ENCODE data around the gene RANBP17.
"Not testable (repeated sequence)": the region's sequence is repeated elsewhere in the genome, so short reads cannot be mapped to it uniquely, and the experiment has no call there.

Gene RANBP17

GRCh38 chr5:170945275-170945674 is 83.5 kb downstream of the RANBP17 start:
- DNase-seq (ENCODE audit: low read depth), result no peak

DNA sequence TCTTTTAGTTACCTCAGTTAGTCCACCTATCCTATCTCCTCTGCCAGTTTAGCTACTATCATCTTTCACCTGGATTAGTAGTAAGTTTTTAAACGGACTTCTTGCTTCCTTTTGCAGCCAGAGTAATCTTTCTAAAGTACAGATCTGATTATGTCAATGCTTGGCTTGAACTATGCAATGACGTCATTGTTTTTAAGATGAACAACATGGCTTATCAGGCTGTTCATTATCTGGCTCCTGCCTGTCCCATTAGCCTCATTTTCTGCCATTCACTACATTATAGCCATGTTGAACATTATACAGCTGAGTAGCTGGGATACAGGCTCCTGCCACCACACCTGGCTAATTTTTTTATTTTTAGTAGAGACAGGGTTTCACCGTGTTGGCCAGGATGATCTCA is 98.7 kb downstream of the RANBP17 start:
- no peak for DNase-seq (ENCODE audit: low read depth)

DNA sequence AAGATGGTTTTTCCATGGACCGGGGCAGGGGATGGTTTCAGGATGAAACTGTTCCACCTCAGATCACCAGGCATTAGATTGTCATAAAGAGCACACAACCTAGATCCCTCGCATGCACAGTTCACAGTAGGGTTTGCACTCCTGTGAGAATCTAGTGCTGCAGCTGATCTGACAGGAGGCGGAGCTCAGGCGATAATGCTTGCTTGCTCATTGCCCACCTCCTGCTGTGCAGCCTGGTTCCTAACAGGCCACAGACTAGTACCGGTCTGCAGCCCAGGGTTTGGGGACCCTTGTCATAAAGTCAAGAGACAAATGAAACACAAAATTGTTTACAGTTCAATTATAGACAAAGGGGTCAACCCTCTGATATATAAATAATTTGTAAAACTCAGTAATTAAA is 101.7 kb downstream of the RANBP17 start:
- DNase-seq (ENCODE audit: low read depth), result no peak

GRCh38 chr5:170974461-170974860 is 112.6 kb downstream of the RANBP17 start:
- no peak for DNase-seq (ENCODE audit: low read depth)

DNA sequence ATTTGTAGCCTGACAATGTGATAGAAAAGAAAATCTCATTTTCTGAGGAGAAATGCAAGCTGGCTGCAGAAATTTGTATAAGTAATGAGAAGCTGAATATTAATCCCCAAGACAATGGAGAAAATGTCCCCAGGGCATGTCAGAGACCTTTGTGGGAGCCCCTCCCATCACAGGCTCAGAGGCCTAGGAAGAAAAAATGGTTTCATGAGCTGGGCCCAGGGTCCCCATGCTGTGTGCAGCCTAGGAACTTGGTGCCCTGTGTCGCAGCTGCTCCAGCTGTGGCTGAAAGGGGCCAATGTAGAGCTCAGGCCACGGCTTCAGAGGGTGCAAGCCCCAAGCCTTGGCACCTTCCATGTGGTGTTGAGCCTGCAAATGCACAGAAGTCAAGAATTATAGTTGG is 118.4 kb downstream of the RANBP17 start:
- not testable (repeated sequence) for DNase-seq (ENCODE audit: low read depth)

- no peak for DNase-seq (ENCODE audit: low read depth)
These were observed 123.7 kb downstream of the RANBP17 start for GRCh38 chr5:170985486-170985885.

DNA sequence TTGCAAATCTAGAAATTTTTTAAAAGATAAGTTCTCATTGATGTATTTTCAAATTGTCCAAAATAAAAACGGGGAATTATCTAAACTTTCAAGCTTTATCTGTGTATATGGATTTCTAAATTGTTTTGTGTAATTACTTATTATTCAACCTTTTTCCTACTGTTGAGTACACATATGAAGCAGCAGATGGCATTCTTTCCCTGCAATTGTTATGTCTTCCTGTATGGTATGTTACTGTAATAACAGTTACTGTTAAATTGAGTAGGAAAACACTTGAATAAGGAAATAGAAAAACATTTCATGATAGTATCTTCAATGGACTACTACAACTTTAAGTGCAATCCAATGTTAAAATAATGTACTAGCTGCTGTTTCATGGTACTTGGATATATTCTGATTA is 124.8 kb downstream of the RANBP17 start:
- no peak for DNase-seq (ENCODE audit: low read depth)

DNA sequence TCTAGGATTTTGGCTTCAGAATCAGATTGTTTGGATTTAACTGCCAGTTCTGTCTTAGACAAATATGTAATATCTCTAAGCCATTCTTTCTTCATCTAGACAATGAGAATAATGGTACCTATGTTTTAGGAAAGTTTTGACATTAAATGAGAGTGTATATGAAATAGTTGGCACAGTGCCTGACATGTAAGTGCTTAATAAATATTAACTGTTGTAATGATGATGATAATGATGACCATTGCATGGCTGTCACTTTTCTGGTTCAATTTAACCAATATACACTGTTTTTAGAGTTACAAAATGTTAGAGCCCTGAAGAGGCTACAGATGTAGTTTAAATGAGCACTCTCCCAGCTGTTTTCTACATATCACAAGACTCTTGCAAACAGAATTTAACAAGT is 131.7 kb downstream of the RANBP17 start:
- no peak for DNase-seq (ENCODE audit: low read depth)

- DNase-seq (ENCODE audit: low read depth), result no peak
These were observed 148.3 kb downstream of the RANBP17 start for GRCh38 chr5:171010086-171010485.

GRCh38 chr5:171010816-171011215 is 149.0 kb downstream of the RANBP17 start:
- no peak for DNase-seq (ENCODE audit: low read depth)

DNA sequence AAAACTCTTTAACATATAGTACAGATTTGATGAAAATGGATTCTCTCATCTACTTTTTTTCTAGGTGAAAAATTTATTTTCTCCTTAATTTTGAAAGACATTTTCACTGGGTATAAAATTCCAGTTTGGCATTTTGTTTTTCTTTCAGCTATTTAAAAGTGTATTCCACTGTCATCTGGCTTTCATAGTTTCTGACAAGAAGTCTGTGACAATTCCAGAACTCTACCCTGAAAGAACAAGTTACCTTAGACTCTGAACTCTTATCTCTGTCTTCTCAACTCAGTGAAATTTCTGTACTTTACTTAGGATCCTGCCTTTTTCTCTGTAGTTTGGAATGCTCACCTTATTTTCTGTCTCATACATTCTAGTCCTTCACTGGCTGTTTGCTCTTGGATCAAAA is 161.7 kb downstream of the RANBP17 start:
- DNase-seq (ENCODE audit: low read depth), result no peak

DNA sequence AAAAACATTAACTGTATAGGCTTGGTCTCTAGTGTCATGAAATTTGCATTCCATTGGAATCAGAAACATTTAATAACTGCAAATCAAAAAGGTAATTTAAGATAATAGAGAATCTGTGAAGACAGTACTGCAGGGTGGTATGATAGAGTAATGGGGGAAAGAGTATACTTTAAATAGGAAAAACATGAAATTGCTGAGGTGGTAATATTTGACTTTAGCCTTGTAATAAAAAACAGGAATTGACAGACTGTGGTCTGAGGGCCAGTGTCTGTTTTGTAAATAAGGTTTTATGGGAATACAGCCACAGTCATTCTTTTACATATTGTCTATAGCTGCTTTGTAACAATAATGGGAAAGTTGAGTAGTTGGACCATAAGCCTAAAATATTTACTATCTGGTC is 162.3 kb downstream of the RANBP17 start:
- no peak for DNase-seq (ENCODE audit: low read depth)

DNA sequence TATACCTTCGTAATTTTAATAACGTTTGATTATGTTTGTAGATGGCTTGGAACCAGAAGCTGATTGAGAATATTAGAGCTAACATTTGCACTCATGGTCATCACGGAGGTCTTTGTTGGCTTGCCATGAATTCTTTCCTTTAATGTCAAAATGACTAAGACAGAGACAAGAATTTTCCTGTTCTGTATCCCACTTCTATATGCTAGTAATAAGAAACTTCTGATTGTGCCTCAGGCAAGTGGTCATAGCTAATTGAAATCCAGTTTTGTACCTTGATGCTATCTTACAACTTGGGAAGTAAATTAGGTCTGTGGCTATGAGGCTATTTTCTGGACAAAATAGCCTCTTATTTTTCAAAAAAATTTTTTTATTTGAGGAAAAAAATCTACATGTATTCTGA is 167.6 kb downstream of the RANBP17 start:
- DNase-seq (ENCODE audit: low read depth), result no peak

DNA sequence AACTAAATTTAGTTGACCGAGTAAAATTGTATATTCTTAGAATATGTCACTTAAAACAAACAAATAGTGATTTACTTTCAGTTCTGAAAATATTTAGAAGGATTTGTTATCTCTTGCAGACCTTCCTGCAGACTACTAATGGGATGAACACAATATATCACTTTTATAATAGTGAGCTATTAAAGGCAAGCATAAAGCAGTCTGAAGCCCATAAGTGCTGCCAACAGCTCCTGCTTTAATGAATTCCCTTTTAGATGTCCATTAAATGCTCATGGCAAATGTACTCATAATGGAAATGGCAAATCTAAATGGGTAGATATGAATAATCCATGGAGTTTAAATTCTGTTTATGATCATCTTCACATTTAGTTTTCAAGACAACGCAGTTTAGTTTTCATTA is 170.2 kb downstream of the RANBP17 start:
- no peak for DNase-seq (ENCODE audit: low read depth)

DNA sequence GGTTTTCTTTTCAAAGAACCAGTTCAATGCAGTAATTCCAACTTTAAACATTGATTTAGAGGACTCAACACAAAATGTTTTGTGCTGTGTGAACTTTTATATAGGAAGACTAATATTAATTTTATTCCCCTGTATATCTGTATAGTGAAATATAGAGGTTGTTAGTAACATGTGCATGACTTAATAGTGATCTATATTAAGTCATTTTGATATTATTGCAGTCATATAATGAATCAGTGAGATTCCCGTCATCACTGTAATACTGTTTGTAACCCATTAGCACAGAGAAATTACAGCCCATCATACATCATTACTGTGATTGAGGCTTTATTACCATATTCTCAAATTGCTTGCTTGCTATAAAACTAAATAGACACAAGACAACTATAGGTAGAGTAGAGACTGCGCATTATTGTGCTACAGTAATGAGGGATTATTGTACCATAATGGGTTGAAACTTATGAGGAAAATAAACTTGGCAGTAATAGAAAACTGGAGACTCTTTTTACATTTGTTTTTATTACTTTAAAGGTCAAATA is 170.7 kb downstream of the RANBP17 start:
- no peak for DNase-seq (ENCODE audit: low read depth)

DNA sequence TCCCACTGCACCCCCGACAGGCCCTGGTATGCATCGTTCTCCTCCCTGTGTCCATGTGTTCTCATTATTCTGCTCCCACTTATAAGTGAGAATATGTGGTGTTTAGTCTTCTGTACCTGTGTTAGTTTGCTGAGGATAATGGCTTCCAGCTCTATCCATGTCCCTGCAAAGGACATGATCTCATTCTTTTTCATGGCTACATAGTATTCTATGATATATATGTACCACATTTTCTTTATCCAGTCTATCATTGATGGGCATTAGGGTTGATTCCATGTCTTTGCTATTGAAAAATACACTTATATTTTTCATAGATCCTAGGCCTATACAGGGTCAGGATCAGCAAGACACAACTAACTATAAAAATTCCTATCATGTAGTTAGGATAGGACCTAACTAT is 180.1 kb downstream of the RANBP17 start:
- not testable (repeated sequence) for DNase-seq (ENCODE audit: low read depth)

DNA sequence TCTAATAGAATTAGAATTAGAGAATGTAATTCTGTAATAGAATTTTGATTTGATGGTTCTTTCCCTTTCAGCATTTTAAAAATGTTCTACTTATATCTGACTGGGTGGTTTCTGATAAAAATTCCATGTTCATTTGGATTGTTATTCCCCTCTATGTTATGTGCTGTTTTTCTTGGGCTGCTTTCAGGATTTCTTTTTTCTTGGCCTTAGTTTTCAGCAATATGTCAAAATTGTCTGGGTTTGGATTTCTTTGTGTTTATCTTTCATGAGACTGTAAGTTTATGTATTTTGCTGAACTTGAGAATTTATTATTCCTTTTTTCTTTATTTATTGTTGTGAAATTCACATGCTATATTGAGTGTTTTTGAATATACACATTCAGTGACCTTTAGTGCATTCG is 189.1 kb downstream of the RANBP17 start:
- no peak for DNase-seq (ENCODE audit: low read depth)

DNA sequence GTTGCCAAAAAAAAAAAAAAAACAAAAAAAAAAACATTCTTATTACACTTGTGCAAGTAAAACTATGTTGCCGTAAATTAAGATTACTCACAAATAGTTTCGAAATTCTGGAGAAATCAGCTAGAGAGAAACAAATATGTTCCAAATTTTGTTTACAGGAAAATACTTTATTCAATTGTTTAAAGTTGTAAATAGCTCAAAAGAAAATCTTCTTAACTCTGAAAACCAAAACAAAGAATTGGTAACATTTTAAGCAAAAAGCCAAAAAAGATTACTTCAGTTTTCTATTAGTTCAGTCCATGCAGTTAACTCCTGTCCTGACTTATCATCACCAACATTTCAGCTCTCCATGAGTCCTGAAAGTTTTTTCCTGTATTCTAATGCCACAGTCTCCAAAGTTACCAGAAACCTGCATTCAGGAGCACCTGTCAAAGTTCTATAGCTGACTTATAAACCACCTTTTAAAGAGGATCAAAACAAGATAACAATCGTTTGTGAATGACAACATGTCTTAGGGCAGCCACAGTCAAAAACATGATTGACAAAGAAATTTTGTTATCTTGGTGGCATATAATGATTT is 194.1 kb downstream of the RANBP17 start:
- no peak for DNase-seq (ENCODE audit: low read depth)

DNA sequence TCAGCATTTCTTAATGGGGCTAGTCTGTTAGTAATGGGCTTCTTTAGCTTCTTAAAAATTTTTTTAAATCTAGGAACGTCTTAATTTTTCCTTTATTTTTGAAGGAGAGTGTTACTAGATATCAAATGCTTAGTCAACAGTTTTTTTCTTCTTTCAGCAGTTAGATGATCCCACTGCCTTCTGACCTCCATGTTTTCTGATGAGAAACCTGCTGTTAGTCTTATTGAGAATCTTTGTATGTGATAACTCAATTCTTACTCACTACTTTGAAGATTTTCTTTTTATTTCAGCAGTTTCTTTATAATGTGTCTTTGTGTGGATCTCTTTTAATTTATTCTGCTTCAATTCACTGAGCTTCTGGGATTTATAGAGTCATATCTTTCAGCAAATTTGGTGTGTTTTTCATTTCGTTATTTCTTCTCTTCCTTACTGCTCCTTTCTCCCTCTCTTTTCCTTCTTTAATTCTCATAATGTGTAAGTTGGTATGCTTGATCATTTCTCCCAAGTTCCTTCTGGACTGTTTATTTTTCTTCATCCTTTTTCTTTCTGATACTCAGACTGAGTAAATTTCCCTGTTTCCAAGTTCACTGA is 205.8 kb downstream of the RANBP17 start:
- no peak for DNase-seq (ENCODE audit: low read depth)

GRCh38 chr5:171074747-171075146 is 212.9 kb downstream of the RANBP17 start:
- DNase-seq (ENCODE audit: low read depth), result no peak

DNA sequence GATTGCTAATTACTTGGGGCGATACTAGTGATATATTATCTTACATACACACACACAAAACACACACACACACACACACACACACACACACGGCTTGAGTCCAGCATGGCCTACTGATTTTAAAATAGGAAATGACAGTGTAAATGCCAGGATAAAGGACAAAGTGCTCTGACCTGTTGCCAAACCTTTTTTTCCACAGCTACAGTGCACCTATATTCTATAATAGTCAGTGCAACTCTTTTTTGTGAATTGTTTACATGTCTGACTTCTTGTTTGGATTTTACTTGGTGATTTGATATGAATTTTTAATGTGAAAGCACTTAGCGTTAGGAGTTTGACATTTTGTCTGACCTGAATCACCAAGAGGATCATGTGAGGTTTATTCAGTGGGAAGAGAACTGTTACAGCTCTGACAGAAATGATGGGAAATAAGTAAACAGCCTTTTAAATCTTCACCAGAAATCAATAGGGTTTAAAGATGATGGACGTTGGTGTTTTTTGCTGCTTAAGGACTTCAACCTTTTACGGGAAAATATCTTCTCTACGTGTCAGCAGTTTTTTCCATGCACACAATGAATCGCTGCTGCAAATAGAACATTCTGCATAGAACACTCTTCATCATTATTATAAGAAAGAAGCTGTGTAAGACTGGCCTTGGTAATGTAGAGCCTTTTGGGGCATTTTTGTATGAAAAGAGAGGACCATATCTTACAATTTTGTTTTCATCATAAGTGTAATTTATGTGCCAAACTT is 218.5 kb downstream of the RANBP17 start:
- no peak for DNase-seq (ENCODE audit: low read depth)

DNA sequence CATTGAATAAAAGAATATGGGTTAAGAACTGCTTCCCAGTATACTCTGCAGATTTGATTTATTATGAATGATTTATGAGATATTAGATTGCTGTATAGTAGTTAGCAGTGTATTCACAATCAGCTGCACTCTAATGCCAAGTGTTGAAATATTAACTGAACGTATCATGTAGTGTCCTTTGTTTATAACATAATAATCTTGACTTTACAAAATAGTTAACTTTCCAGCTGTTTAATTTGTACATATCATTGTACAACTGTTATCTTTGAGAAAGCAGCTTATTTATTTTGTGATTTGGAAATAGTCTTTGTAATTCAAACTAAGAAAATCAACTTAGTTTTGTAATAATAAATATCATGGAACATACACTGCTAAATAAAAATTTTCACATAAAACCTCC is 219.5 kb downstream of the RANBP17 start:
- DNase-seq (ENCODE audit: low read depth), result no peak

DNA sequence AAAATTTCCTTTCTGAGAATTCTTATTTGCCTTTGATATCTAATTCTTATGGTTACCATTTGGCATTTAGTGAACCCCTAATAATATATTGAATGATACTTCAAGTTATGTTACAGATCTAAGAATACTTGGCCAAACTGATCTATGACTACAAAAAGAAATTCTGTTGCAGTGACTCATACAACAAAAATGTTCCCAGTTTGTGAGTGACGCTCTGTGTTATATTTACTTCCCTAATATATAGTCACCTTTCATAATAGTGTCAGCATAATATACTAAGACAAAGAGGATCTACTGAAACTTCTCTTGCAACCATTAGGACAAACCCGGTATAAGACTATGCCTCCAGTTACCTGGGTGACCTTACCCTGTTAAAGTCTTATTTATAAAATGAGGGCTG is 230.4 kb downstream of the RANBP17 start:
- DNase-seq (ENCODE audit: low read depth), result no peak
